Measurements from ENCODE around the gene SOCS7.

SOCS7 gene

DNA sequence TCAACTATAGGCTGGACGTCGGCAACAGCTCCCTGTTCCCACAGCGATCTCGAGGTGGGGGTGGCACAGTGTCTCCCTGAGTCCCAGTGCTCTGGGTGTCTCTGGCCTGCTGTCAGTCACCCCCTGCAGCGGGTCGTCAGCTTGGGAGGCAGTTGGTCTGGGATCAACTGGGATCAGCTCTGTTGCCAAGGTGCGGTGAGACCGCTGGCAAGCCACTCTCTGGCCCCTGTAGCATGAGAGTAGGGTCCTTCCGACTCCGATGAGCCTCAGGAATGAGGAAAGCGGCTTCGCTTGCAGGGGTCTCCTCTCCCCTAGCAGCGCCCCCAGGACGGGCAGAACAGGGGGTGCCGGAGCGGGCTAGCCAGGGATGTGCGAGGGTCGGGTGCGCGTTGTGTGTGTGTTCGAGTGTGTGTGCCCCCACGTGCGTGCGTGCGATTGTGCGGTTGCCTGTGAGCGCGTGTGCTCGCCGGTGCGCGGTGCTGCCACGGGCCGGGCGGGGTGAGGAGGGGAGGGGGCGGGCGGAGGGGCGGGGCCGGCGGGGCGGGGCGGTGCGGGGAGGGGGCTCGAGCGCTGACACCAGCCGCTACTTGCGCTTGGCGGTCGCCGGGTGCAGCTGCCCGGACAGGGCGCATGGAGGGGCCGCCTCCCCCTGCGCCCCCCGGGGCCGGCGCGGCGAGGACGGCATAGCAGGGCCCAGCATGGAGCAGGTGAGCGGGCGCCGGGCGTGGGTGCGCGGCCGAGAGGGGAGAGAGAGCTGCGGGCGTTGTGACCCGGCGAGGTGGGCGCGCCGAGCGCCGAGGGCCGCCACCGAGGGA, 67.3 kb downstream of the SOCS7 start:
- in situ Hi-C loops (cut with HindIII; ENCODE audit: low sequenced_read_pairs): no loop called here

DNA sequence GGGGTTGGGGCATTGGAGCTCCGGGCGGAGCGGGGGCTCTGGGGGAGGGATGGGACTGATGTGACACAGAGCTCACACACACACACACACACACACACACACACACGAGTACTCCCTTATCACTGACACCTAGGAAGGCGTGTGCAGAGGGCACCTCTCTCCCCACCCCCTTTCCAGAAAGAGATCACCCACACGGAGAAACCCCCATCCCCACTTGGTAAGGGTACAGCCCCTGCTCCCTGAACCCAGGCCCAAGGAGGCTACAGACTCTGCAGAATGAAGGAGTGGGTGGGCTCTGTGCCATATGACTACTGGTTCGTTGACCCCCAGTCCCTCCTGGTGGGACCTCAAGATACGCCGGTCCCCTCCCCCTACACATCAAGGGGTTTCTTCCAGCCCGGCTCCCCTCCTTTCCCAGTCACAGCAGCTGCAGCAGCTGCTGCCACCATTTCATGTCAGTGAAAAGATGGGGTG, 67.9 kb downstream of the SOCS7 start:
- in situ Hi-C loops (cut with HindIII; ENCODE audit: low sequenced_read_pairs): no loop called here

DNA sequence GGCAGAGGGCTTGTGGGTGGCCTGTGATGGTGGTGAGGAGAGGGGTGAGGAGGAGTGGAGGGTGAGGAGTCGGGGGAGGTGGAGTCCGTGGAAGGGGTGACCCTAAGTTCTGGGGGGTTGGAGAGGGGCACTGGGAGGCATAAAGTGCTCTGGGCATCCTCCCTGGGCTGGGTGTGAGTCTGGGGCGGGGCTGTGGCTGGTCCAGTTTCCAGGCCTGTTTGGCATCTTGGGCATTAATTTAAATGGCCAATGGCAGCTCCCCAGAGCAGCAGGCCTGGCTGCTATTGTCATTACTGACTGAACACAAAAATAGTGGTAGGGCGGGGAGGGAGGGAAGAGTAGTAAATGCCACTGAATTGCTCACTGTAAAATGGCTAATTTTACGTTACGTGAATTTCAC, 68.9 kb downstream of the SOCS7 start:
- in situ Hi-C loops (cut with HindIII; ENCODE audit: low sequenced_read_pairs): no loop called here

DNA sequence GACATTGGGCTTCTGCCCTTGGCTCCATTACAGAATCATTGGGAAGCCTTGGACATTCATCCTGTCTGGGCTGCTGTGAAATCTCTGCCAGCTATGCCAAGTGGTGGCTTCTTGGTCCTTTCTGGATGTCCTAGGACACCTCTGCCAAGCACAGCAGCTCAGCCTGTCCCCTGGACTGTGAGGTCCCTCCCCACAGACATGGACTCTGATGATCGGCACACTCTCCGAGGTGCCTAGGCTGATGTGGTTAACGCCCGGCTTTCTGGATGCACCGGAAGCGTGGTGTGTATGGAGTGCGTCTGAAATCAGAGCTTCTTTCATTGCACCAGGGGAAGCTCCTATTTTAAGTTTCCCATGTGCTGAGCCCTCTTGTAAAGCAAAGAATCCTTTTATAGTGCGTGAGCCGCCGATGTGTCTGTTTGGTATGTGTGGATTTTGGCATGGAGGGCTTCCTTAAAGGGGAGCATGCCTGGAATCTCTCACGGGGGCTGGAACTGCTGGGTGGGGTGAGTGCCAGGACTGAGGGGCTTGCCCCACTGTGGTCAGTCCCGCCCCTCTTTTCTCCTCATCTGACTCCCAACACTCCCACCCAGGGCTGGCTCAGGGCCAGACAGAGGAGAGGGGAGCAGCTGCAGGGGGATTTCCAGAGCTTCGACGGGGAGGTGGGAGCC, 69.7 kb downstream of the SOCS7 start:
- in situ Hi-C loops (cut with HindIII; ENCODE audit: low sequenced_read_pairs): no loop called here

DNA sequence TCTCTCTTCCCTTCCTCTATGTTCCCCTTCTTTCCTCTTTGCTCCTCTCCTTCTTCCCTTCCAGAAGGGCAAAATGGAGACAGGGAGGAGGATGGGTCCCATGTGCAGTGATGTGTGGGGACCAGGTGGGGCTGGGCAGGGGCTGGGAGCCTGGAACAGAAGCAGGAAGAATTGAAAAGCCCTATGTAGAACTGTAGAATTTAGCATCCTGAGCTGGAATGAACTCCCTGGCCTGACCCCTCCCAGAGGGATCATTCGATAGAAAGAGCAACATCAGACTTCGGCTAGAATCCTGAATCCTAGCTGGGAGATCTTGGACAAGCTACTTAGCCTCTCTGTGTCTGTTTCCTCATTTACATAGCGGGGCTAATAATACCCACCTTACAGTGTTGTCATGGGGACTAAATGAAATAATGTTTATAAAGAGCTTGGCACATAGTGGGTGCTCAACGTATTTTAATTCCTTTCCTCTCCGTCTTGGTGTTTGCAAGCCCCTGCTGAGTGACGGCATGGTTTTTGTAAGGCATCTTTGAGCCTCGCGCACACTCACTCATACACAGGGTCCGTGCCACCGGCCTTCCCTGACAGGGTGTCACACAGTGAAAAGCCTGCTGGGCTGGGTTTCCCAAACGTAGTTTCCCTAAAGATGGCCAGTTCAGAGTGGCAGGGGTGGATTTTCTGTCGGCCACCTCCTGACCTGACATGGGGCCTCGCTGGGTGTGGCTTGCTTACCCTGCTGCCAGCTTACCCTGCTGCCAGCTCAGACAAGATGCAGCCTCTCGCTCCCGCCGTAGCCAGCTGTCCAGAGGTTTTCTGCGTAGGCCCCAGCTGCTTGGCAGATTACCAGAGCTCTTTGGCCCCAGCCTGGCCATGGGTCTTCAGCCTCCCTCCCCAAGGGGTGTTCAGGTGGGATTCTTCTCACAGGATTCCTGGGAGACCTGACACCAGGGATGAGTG, 70.5 kb downstream of the SOCS7 start:
- in situ Hi-C loops (cut with HindIII; ENCODE audit: low sequenced_read_pairs): no loop called here

DNA sequence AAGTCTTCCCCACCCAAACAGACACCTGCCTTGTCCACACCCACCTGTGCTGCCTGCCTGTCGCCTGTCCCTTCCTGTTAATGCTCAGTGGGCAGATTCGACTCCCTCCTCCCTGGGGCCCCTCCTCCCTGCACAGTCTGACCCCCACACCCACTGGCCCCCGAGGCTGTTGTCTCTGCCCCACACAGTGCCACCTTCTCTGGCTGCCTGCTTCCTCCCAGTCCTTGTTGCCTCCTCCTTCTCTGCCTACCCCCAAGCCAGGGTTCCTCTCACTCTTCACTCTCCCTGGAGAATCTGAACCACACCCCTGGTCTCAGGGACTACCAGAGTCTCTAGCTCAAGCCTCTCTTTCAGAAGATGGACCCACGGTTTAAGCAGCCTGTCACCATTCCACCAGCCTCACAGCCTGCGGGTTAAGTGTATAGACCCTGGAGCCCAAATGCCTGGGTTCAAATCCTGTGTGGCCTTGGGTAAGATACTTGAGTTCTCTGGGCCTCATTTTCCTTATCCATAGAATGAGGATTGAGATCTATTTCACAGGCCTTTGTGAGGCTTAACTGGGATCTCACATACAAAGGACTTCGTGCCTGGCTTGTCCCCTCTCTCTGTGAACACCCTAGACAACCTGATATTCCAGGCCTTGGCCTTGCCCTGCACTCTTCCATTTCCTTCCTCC, 72.8 kb downstream of the SOCS7 start:
- in situ Hi-C loops (cut with HindIII; ENCODE audit: low sequenced_read_pairs): no loop called here

DNA sequence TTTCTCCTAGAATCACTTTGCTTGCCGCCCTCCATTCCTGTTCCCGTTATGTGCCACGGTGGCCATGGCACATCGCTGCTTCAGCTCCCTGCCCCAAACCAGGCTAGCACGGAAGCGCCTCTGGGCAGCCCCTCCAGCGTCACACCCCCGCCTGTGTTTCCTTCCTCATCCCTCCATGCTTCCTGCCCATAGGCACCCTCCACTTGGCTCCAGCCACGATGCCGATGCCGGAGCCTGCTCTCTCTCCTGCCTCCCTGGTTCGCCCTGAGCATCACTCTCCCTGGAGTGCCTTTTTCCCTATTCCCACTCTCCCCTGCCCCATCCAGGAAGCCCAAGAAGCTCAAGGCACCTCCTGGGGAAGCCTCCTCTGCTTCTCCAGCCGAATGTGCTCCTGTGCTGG, 73.4 kb downstream of the SOCS7 start:
- in situ Hi-C loops (cut with HindIII; ENCODE audit: low sequenced_read_pairs): no loop called here

DNA sequence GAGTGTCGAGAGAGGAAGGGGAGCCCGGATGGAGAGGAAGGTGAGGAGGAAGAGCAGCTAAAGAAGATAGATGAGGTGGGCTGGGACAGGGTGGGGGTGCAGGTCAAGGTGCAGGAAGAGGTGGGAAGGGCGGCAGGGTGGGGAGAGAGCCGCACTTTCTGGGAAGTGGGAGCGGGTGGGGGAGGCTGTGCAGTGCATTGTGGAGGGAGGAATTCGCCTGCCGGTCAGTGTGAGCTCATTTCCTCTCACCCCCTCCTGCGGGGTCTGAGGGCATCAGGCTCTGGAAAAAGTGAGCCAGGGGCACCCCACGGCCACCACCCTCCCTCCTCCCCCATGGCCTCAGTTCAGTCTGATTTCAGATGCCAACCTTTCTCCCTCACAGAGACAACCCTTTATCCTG, 74.1 kb downstream of the SOCS7 start:
- in situ Hi-C loops (cut with HindIII; ENCODE audit: low sequenced_read_pairs): no loop called here

DNA sequence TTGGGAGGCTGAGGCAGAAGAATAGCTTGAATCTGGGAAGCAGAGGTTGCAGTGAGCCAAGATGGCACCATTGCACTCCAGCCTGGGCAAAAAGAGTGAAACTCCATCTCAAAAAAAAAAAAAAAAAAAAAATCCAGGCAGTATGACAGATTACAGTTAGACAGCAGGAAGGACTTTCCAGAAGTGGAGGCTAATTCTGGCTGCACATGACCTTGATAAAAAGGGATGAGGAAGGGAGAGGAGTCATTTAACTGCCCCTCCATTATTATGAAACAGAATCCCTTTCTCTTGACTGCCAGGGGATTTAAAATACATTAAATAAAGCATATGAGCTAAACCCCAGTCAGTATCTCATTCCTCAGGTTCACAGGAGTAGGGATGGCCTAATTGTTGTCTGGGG, 74.8 kb downstream of the SOCS7 start:
- in situ Hi-C loops (cut with HindIII; ENCODE audit: low sequenced_read_pairs): no loop called here

DNA sequence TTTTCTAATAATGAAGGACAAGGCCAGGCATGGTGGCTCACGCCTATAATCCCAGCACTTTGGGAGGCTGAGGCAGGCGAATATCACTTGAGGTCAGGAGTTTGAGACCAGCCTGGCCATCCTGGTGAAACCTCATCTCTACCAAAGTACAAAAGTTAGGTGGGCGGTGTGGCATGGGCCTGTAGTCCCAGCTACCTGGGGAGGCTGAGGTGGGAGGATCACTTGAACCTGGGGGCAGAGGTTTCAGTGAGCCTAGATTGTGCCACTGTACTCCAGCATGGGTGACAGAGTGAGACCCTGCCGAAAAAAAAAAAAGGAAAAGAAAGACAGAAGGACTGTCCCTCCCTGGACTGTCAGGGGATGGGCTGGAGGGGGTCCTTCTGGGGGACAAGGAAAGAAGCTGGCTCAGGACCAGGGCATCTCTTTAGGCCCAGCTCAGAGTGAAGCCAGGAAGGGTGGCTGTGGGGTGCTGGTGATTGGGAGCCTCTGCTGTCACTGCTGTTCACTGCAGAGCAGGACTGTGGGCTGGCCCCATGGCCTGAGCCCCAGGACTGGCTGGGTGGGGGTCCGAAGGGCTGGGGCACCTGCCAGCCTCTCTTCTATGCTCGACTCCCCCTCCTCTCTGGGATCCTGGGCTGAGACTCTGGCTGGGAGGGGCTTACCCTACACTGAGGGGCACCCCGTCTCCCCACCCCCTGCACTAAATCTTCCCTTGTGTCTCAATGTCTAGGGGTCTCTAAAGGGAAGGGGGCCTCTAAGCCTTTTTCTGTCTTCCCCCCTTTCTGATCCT, 75.7 kb downstream of the SOCS7 start:
- in situ Hi-C loops (cut with HindIII; ENCODE audit: low sequenced_read_pairs): no loop called here

DNA sequence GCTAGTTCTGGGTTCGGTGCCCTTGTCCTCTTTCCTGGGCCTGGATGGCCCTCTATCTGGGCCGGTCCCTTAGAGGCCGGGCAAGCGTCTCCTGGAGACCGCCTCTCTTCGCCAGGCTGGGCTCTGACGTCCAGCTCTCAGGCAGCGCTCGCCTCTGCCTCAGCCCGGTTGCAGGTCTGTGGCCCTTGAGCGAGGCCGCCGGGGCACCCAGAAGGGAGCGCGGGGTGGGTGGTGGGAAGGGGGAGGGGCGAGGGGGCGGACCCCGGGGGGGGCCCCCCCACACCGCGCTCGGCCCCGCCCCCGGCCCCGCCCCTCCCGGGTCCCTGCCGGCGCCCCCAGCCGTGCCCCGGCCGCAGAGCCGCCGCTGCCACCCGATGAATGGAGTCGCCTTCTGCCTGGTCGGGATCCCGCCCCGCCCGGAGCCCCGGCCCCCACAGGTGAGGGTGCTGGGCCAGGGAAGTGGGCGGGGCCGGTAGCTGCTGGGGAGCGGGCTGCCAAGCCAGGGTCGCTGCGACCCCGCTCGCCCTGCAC, 76.5 kb downstream of the SOCS7 start, which contains the start of gene ARHGAP23:
TSS of gene ARHGAP23 (plus strand) at position 353 of the 531 bp plus-strand sequence. CDS start at position 375, 22 bp downstream.
- in situ Hi-C loops (cut with HindIII; ENCODE audit: low sequenced_read_pairs): no loop called here

DNA sequence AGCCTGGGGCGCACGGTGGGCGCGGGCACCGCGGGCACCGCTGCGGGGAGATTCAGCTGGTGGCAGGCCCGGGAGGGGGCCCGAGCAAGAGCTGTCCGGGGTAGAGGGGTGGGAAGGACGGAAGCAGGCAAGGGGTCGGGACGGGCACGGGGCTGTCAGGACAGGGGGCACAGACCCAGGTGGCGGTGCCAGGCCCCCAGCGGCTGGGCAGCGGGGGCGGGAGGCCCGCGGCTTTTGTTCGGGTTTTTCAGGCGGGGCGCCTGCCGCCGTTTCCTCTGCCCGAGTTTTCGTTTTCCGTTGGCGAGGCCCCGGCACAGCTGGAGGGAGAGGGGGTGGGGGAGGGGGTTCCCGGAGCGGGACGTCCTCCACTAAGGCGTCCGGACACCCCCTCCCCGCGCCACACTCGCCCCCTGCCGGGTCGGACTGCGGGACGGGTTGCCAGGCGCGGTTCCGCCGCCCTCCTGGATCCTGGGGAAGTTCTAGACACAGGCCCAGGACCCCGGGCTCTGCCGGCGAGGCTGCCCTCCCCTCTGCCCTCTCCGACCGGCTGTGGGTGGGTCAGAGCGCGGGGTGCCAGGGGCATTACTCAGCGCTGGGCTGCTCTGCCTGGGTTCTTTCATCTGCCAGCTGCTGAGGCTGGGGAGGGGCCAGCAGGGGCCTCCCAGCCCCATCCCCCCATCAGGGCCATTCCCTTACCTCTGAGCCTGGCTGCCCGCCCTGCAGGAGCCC, 77.2 kb downstream of the SOCS7 start:
- in situ Hi-C loops (cut with HindIII; ENCODE audit: low sequenced_read_pairs): no loop called here

DNA sequence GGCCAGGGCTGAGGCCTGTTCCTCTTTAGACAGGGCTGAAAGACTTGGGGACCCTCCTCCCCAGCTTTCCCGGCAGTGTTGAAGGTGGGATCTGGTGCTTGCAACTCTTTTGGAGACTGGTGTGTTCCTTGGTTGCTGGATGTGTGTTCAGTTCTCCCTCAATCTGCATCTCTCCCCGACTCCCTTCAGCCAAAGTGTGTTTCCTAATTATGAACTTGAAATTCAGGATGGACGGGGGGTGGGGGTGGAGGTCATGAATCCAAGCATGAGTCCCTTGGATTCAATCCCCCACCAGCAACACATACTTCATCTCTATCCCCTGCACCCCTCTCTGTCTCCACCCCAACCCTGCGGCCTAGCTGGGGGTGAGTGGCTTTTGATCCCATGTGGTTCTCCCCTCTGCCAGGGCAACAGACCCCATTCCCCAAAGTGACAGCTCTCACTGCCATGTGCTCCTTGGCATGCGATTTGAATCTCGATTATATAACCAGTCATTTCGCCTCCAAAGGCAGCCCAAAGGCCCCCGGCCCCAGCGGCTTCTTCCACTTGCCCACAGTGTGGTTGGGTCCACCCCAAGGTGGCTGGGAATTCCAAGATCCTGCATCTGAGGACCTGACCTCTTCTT, 77.9 kb downstream of the SOCS7 start:
- in situ Hi-C loops (cut with HindIII; ENCODE audit: low sequenced_read_pairs): no loop called here

DNA sequence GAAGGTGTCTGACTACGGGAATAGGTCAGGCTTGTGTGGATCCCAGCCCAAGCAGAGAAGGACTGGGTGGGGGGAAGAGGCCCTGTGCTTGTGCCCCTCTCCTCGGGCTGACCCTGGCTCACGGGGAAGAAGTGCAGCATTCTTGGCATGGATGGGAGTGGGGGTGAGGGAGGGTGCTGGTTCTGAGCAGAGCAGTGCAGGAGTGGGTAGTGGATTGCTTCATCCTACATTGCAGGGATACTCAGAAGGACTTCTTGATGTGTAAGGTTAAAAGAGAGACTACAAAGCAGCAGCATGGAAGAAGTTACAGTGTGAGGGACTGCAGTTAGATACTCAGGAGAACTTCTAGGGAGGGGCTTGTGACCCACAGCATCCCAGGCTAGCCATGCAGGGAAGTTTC, 78.7 kb downstream of the SOCS7 start:
- in situ Hi-C loops (cut with HindIII; ENCODE audit: low sequenced_read_pairs): no loop called here

DNA sequence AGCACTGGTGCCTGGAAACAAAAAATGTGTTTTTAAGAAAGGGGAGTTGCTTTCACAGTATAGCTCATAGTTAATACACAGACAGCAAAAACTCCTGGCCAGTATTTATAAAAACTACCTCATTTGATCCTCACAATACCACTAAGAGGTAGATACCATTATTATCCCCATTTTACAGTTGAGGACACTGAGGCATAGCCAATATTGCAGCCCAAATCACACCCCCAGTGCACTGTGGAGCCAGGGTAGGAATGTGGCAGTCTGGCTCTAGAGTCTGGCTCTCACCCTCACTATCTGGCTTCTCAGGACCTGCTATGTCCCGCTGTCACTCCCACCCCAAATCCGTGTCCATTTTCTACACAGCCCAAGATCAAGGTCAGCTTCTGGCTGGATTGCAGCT, 79.2 kb downstream of the SOCS7 start:
- in situ Hi-C loops (cut with HindIII; ENCODE audit: low sequenced_read_pairs): no loop called here

DNA sequence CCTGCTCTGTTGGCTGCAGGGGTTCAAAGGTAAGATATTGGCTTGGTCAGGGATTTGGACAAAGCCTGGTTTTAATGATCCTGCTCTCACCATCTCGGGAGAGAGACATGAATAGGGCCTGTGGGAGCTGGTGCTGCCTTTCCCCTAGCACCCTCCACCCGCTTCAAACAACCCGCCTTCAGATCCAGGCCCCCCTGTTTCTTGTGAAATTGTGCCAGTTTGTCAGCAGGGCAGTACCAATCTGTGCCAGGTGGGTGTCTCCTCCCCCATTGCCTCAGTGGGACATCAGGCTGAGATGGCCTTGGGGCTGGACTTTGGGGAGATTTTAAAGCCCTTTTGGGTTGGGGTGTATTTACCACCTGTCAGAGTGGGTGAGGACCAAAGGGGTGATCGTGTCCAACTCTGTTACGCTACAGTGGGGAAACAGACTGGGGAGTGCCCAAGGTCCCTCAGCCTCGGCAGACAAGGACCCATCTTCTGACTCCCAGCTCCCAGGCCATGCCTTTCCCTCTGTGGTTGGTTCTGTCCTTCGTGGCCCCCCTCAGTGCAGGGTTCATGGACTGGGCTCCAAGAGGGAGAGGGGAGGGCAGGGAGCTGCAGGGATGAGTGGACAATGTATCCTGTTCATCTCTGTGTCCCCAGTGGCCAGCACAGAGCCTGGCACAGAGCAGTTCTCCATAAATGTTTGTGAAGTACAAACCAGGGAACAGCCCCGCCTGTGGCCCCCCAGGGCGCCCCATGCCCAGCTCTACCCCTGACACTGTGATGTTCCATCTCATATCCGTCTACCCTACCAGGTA, 79.9 kb downstream of the SOCS7 start:
- in situ Hi-C loops (cut with HindIII; ENCODE audit: low sequenced_read_pairs): no loop called here

DNA sequence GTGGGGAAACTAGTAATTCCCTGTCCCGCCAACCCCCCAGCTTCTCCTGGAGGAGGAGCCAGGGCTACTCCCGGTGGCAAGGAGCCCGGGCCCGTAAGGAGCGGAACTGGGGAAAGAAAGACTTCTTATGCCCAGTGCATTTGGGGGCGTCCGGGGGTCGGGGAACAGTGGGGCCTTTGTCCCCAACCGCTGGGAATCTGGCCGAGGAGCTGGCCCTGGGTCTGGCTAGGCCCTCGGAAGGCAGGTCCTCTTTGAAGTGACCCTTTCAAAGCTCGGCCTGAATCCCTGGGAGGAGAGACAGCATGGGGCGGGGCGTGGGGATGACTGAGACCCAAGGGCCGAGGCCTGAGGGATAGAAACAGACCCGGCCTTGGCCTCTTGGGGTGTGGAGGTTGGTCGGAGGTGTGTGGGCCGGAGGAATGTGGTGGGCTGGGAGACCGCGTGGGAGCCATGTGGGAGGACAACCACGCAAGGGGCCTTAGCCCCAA, 82.6 kb downstream of the SOCS7 start:
- in situ Hi-C loops (cut with HindIII; ENCODE audit: low sequenced_read_pairs): no loop called here

All from DLD1 (cell line).